HEK293 (cell line): ENCODE results near the gene NUDT13.
A peak's percentile ranks its signal among the peaks of the same experiment; 100 is the strongest.

Experiments used
- GLIS1 ChIP-seq: fragments of 450-650 bp; formaldehyde crosslinking; IDR thresholded peaks from 2 replicates; pipeline ENCODE4 v1.5.1; 2016; ENCODE audit warnings: missing biosample characterization, missing genetic modification characterization
- HOXC10 ChIP-seq: sonication (generic); formaldehyde crosslinking; IDR thresholded peaks from 2 replicates; pipeline ENCODE4 v1.8.1; 2023; ENCODE audit warnings: mild to moderate bottlenecking, missing genetic modification reagents
- KLF10 ChIP-seq: fragments of 450-650 bp; IDR thresholded peaks from 2 replicates; pipeline ENCODE4 v1.5.1; 2018; ENCODE audit warnings: missing biosample characterization, mild to moderate bottlenecking, missing genetic modification characterization
- KLF7 ChIP-seq: fragments of 450-650 bp; formaldehyde crosslinking; IDR thresholded peaks from 2 replicates; pipeline ENCODE4 v1.5.1; 2016; ENCODE audit warnings: missing biosample characterization, missing genetic modification characterization, borderline replicate concordance
- SALL2 ChIP-seq: fragments of 450-650 bp; formaldehyde crosslinking; IDR thresholded peaks from 2 replicates; pipeline ENCODE4 v1.5.0; 2017; ENCODE audit warnings: missing biosample characterization, mild to moderate bottlenecking, missing genetic modification characterization, borderline replicate concordance
- ZBTB17 ChIP-seq: fragments of 450-650 bp; formaldehyde crosslinking; IDR thresholded peaks from 2 replicates; pipeline ENCODE4 v1.5.1; 2016; ENCODE audit warnings: missing biosample characterization, missing genetic modification characterization
- ZNF121 ChIP-seq: fragments of 450-650 bp; formaldehyde crosslinking; IDR thresholded peaks from 2 replicates; pipeline ENCODE4 v1.5.1; 2016; ENCODE audit warnings: missing biosample characterization, missing genetic modification characterization
- ZNF157 ChIP-seq: fragments of 450-650 bp; formaldehyde crosslinking; IDR thresholded peaks from 2 replicates; pipeline ENCODE4 v1.5.1; 2016; ENCODE audit warnings: missing biosample characterization, missing genetic modification characterization
- ZNF174 ChIP-seq: fragments of 450-650 bp; formaldehyde crosslinking; IDR thresholded peaks from 2 replicates; pipeline ENCODE4 v1.5.0; 2017; ENCODE audit warnings: missing biosample characterization, mild to moderate bottlenecking, missing genetic modification characterization
- ZNF184 ChIP-seq: fragments of 450-650 bp; IDR thresholded peaks from 2 replicates; pipeline ENCODE4 v1.5.1; 2018; ENCODE audit warnings: missing biosample characterization, mild to moderate bottlenecking, missing genetic modification characterization
- ZNF2 ChIP-seq: fragments of 450-650 bp; formaldehyde crosslinking; IDR thresholded peaks from 2 replicates; pipeline ENCODE4 v1.5.1; 2016; ENCODE audit warnings: missing biosample characterization, missing genetic modification characterization
- ZNF214 ChIP-seq: fragments of 450-650 bp; formaldehyde crosslinking; IDR thresholded peaks from 2 replicates; pipeline ENCODE4 v1.5.1; 2017; ENCODE audit warnings: missing biosample characterization, mild to moderate bottlenecking, missing genetic modification characterization, borderline replicate concordance
- ZNF311 ChIP-seq: fragments of 450-650 bp; formaldehyde crosslinking; IDR thresholded peaks from 2 replicates; pipeline ENCODE4 v1.5.1; 2017; ENCODE audit warnings: missing biosample characterization, missing genetic modification characterization, borderline replicate concordance
- ZNF521 ChIP-seq: fragments of 450-650 bp; formaldehyde crosslinking; IDR thresholded peaks from 2 replicates; pipeline ENCODE4 v1.5.1; 2017; ENCODE audit warnings: missing biosample characterization, mild to moderate bottlenecking, missing genetic modification characterization
- ZNF544 ChIP-seq: fragments of 450-650 bp; formaldehyde crosslinking; IDR thresholded peaks from 2 replicates; pipeline ENCODE4 v1.5.0; 2017; ENCODE audit warnings: missing biosample characterization, missing genetic modification characterization
- ZNF561 ChIP-seq: fragments of 450-650 bp; IDR thresholded peaks from 2 replicates; pipeline ENCODE4 v1.5.1; 2018; ENCODE audit warnings: missing biosample characterization, missing genetic modification characterization, borderline replicate concordance
- ZNF624 ChIP-seq: fragments of 450-650 bp; formaldehyde crosslinking; IDR thresholded peaks from 2 replicates; pipeline ENCODE4 v1.5.1; 2017; ENCODE audit warnings: missing biosample characterization, missing genetic modification characterization
- ZNF660 ChIP-seq: fragments of 450-650 bp; IDR thresholded peaks from 2 replicates; pipeline ENCODE4 v1.5.1; 2018; ENCODE audit warnings: missing biosample characterization, mild to moderate bottlenecking, missing genetic modification characterization
- ZNF664 ChIP-seq: fragments of 450-650 bp; formaldehyde crosslinking; IDR thresholded peaks from 2 replicates; pipeline ENCODE4 v1.5.1; 2016; ENCODE audit warnings: missing biosample characterization, missing genetic modification characterization
- ZNF747 ChIP-seq: fragments of 450-650 bp; formaldehyde crosslinking; IDR thresholded peaks from 2 replicates; pipeline ENCODE4 v1.5.1; 2016; ENCODE audit warnings: missing biosample characterization, missing genetic modification characterization
- ZNF785 ChIP-seq: fragments of 450-650 bp; formaldehyde crosslinking; IDR thresholded peaks from 2 replicates; pipeline ENCODE4 v1.5.1; 2016; ENCODE audit warnings: missing biosample characterization, missing genetic modification characterization
- ZSCAN16 ChIP-seq: fragments of 450-650 bp; formaldehyde crosslinking; IDR thresholded peaks from 2 replicates; pipeline ENCODE4 v1.5.1; 2016; ENCODE audit warnings: missing biosample characterization, missing genetic modification characterization
- TF ChIP-seq, protein P1 (sequence below): fragments of 450-650 bp; formaldehyde crosslinking; IDR thresholded peaks from 2 replicates; pipeline ENCODE4 v1.5.1; 2016; ENCODE audit warnings: missing biosample characterization, missing genetic modification characterization
- TF ChIP-seq, protein P2 (sequence below): fragments of 450-650 bp; formaldehyde crosslinking; IDR thresholded peaks from 2 replicates; pipeline ENCODE4 v1.5.1; 2016; ENCODE audit warnings: missing biosample characterization, missing genetic modification characterization
- TF ChIP-seq, protein P3 (sequence below): fragments of 450-650 bp; formaldehyde crosslinking; IDR thresholded peaks from 2 replicates; pipeline ENCODE4 v1.5.1; 2017; ENCODE audit warnings: missing biosample characterization, missing genetic modification characterization
- TF ChIP-seq, protein P4 (sequence below): fragments of 450-650 bp; formaldehyde crosslinking; IDR thresholded peaks from 2 replicates; pipeline ENCODE4 v1.5.1; 2016; ENCODE audit warnings: missing biosample characterization, missing genetic modification characterization, low read depth
- TF ChIP-seq, protein P5 (sequence below): fragments of 450-650 bp; formaldehyde crosslinking; IDR thresholded peaks from 2 replicates; pipeline ENCODE4 v1.5.1; 2017; ENCODE audit warnings: missing biosample characterization, missing genetic modification characterization
- TF ChIP-seq, protein P6 (sequence below): fragments of 450-650 bp; formaldehyde crosslinking; IDR thresholded peaks from 2 replicates; pipeline ENCODE4 v1.5.1; 2017; ENCODE audit warnings: missing biosample characterization, missing genetic modification characterization

Gene NUDT13

DNA sequence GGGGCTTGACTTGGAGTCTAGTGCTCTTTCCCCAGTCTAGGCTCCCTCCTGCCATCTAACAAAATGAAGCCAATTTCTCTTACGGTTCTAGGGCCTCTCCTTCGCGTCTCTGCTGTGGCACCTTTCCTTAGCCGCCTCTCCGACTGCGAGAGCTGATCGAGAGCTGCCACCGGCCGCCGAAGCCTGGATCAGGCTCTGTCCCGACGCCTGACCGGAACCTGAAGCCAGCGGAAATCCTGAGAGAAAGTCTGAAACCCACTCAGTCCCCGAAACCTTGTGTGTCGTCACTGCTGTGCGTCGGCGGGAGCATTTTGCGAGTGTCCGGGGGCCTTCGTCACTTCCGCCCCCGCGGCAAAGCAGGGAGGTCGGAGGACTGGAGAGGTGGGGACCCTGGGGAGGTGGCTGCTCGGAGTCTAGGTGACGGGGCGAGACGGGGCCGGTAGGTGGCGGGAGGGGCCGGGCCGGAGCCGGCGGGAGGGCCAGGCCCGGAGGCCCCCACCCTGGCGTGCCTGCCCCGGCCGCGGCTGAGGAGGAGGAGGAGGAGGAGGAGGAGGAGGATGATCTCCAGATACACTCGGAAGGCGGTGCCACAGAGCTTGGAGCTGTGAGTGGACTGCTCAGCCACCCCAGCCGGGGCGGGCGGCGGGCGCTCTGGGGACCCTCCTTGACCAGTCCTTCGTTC, 57.7 kb downstream of the NUDT13 start, which contains the start of the genes ECD and FAM149B1 (continued):
- TF ChIP-seq, protein P1, sequence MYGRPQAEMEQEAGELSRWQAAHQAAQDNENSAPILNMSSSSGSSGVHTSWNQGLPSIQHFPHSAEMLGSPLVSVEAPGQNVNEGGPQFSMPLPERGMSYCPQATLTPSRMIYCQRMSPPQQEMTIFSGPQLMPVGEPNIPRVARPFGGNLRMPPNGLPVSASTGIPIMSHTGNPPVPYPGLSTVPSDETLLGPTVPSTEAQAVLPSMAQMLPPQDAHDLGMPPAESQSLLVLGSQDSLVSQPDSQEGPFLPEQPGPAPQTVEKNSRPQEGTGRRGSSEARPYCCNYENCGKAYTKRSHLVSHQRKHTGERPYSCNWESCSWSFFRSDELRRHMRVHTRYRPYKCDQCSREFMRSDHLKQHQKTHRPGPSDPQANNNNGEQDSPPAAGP, result no peak
- TF ChIP-seq ZNF521 (tag by site-specific recombination), result no peak
- no peak for TF ChIP-seq ZNF747 (tag by site-specific recombination)
- TF ChIP-seq, protein P2, sequence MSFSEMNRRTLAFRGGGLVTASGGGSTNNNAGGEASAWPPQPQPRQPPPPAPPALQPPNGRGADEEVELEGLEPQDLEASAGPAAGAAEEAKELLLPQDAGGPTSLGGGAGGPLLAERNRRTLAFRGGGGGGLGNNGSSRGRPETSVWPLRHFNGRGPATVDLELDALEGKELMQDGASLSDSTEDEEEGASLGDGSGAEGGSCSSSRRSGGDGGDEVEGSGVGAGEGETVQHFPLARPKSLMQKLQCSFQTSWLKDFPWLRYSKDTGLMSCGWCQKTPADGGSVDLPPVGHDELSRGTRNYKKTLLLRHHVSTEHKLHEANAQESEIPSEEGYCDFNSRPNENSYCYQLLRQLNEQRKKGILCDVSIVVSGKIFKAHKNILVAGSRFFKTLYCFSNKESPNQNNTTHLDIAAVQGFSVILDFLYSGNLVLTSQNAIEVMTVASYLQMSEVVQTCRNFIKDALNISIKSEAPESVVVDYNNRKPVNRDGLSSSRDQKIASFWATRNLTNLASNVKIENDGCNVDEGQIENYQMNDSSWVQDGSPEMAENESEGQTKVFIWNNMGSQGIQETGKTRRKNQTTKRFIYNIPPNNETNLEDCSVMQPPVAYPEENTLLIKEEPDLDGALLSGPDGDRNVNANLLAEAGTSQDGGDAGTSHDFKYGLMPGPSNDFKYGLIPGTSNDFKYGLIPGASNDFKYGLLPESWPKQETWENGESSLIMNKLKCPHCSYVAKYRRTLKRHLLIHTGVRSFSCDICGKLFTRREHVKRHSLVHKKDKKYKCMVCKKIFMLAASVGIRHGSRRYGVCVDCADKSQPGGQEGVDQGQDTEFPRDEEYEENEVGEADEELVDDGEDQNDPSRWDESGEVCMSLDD, result 0 out of 2 replicates have a peak, but pooled peaks have one; percentile 30
- no peak; the same call in 1 of the 2 replicates for TF ChIP-seq ZNF660
- TF ChIP-seq, protein P3, sequence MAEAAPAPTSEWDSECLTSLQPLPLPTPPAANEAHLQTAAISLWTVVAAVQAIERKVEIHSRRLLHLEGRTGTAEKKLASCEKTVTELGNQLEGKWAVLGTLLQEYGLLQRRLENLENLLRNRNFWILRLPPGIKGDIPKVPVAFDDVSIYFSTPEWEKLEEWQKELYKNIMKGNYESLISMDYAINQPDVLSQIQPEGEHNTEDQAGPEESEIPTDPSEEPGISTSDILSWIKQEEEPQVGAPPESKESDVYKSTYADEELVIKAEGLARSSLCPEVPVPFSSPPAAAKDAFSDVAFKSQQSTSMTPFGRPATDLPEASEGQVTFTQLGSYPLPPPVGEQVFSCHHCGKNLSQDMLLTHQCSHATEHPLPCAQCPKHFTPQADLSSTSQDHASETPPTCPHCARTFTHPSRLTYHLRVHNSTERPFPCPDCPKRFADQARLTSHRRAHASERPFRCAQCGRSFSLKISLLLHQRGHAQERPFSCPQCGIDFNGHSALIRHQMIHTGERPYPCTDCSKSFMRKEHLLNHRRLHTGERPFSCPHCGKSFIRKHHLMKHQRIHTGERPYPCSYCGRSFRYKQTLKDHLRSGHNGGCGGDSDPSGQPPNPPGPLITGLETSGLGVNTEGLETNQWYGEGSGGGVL (tag by site-specific recombination), result peak; percentile 66; the same call in 1 of the 2 replicates
- no peak for TF ChIP-seq ZNF157
- no peak for TF ChIP-seq ZNF121 (tag by site-specific recombination)
- TF ChIP-seq ZNF184 (tag by site-specific recombination), result no peak; the same call in 1 of the 2 replicates
- TF ChIP-seq ZNF664, result no peak
- TF ChIP-seq ZNF561 (tag by site-specific recombination), result 0 out of 2 replicates have a peak, but pooled peaks have one; percentile 54
- no peak for TF ChIP-seq ZNF624 (tag by site-specific recombination)
- no peak for TF ChIP-seq HOXC10 (CRISPR knock-in tag)
- TF ChIP-seq ZBTB17 (tag by site-specific recombination), result peak; percentile 95
- TF ChIP-seq ZNF174 (tag by site-specific recombination), result no peak
- TF ChIP-seq, protein P4, sequence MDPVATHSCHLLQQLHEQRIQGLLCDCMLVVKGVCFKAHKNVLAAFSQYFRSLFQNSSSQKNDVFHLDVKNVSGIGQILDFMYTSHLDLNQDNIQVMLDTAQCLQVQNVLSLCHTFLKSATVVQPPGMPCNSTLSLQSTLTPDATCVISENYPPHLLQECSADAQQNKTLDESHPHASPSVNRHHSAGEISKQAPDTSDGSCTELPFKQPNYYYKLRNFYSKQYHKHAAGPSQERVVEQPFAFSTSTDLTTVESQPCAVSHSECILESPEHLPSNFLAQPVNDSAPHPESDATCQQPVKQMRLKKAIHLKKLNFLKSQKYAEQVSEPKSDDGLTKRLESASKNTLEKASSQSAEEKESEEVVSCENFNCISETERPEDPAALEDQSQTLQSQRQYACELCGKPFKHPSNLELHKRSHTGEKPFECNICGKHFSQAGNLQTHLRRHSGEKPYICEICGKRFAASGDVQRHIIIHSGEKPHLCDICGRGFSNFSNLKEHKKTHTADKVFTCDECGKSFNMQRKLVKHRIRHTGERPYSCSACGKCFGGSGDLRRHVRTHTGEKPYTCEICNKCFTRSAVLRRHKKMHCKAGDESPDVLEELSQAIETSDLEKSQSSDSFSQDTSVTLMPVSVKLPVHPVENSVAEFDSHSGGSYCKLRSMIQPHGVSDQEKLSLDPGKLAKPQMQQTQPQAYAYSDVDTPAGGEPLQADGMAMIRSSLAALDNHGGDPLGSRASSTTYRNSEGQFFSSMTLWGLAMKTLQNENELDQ (tag by site-specific recombination), result no peak
- TF ChIP-seq ZNF785 (tag by site-specific recombination), result no peak
- TF ChIP-seq KLF7, result no peak
- no peak for TF ChIP-seq ZNF311
- TF ChIP-seq GLIS1 (tag by site-specific recombination), result peak; percentile 87
- no peak for TF ChIP-seq ZNF544 (tag by site-specific recombination)
- no peak for TF ChIP-seq ZSCAN16 (tag by site-specific recombination)
- TF ChIP-seq KLF10 (tag by site-specific recombination), result 0 out of 2 replicates have a peak, but pooled peaks have one; percentile 42
- TF ChIP-seq ZNF2 (tag by site-specific recombination), result no peak
- TF ChIP-seq, protein P5, sequence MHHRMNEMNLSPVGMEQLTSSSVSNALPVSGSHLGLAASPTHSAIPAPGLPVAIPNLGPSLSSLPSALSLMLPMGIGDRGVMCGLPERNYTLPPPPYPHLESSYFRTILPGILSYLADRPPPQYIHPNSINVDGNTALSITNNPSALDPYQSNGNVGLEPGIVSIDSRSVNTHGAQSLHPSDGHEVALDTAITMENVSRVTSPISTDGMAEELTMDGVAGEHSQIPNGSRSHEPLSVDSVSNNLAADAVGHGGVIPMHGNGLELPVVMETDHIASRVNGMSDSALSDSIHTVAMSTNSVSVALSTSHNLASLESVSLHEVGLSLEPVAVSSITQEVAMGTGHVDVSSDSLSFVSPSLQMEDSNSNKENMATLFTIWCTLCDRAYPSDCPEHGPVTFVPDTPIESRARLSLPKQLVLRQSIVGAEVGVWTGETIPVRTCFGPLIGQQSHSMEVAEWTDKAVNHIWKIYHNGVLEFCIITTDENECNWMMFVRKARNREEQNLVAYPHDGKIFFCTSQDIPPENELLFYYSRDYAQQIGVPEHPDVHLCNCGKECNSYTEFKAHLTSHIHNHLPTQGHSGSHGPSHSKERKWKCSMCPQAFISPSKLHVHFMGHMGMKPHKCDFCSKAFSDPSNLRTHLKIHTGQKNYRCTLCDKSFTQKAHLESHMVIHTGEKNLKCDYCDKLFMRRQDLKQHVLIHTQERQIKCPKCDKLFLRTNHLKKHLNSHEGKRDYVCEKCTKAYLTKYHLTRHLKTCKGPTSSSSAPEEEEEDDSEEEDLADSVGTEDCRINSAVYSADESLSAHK (tag by site-specific recombination), result no peak
- TF ChIP-seq, protein P6, sequence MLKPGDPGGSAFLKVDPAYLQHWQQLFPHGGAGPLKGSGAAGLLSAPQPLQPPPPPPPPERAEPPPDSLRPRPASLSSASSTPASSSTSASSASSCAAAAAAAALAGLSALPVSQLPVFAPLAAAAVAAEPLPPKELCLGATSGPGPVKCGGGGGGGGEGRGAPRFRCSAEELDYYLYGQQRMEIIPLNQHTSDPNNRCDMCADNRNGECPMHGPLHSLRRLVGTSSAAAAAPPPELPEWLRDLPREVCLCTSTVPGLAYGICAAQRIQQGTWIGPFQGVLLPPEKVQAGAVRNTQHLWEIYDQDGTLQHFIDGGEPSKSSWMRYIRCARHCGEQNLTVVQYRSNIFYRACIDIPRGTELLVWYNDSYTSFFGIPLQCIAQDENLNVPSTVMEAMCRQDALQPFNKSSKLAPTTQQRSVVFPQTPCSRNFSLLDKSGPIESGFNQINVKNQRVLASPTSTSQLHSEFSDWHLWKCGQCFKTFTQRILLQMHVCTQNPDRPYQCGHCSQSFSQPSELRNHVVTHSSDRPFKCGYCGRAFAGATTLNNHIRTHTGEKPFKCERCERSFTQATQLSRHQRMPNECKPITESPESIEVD, result no peak
- TF ChIP-seq ZNF214 (tag by site-specific recombination), result no peak
- no peak for TF ChIP-seq SALL2
